Posterior vena cava (tissue), 2 donors: ENCODE data around the gene RERE. TPM values are rescaled to one million over a fixed set of nuclear protein-coding genes. Genes with fewer than 3 reads are reported as not detected.

Source experiments
- DNase-seq: peaks from one replicate; pipeline ENCODE4 v3.0.0-alpha.2; 2020; ENCODE audit warnings: low spot score
- intact Hi-C, 2 donors: fragments of 100-400 bp; cut with DNase I; formaldehyde crosslinking; loops; one replicate each; pipeline versions ENCODE4 v1.14.1 to v1.14.2; 2022 to 2023
- long read RNA-seq, 2 donors: library from polyadenylated mRNA; unstranded; transcript quantifications; one replicate each; pipeline ENCODE4 v2.0.0, GENCODE V29; 2020 to 2021
- total RNA-seq, 2 donors: library from RNA; stranded (reverse); fragmentation: NEBNext Ultra II Directional; extraction: Animal tissue kit (Norgen Biotek cat#: 25700); gene quantifications; one replicate each; pipeline ENCODE4 v1.2.1, GENCODE V29; 2021
- donor health status: DM: yes; HTN: yes; CAD: no.
- donor health status: DM: yes; HTN: yes; CAD: no.

Gene RERE
- total RNA-seq = 100 to 1,000 TPM in 1 of 2 donors, 10 to 100 TPM in 1; 94.9 to 116 TPM
- long read RNA-seq, donor 1, partial matches to known transcripts = 17 of 33 reads
- long read RNA-seq, donor 1, other reads (novel, unspliced or antisense) = 16 of 33 reads
- long read RNA-seq, donor 2, partial matches to known transcripts = 11 of 53 reads
- long read RNA-seq, donor 2, other reads (novel, unspliced or antisense) = 42 of 53 reads

- intact Hi-C loops = no loop called here
Observed at GRCh38 chr1:8817412-8818324, at the start of gene RERE. TSS of gene RERE (minus strand) at chr1:8817640.

GRCh38 chr1:8866792-8867415 lies 49.5 kb upstream of the RERE start:
- intact Hi-C loops = no loop called here
- DNase-seq = no peak

More at GRCh38 chr1:8817412-8818324, at the start of gene RERE:
- DNase-seq = peak; percentile 98

GRCh38 chr1:8866173-8866791 lies 48.8 kb upstream of the RERE start:
- intact Hi-C loops = no loop called here
- no peak for DNase-seq

GRCh38 chr1:8864713-8865344 lies 47.4 kb upstream of the RERE start:
- no peak for DNase-seq
- intact Hi-C loops = no loop called here

GRCh38 chr1:8863794-8864233 lies 46.4 kb upstream of the RERE start:
- intact Hi-C loops = no loop called here
- no peak for DNase-seq

GRCh38 chr1:8863138-8863537 lies 45.7 kb upstream of the RERE start:
- intact Hi-C loops = no loop called here

GRCh38 chr1:8862528-8862927 lies 45.1 kb upstream of the RERE start:
- intact Hi-C loops = loop anchor here in 1 of 2 donors (1.0 kb wide), 1 partner anchor 43 kb away; no protein-coding TSS in a partner anchor
- DNase-seq = no peak

More at GRCh38 chr1:8863138-8863537, 45.7 kb upstream of the RERE start:
- DNase-seq = no peak

- DNase-seq = no peak
- intact Hi-C loops = loop anchor here in 1 of 2 donors (2.0 kb wide), 1 partner anchor 16 kb away; no protein-coding TSS in a partner anchor
Observed at GRCh38 chr1:8860738-8861516, 43.5 kb upstream of the RERE start.

GRCh38 chr1:8858888-8859706 lies 41.7 kb upstream of the RERE start:
- DNase-seq = no peak
- intact Hi-C loops = loop anchor here in 1 of 2 donors (2.0 kb wide), 1 partner anchor 14 kb away; no protein-coding TSS in a partner anchor

- intact Hi-C loops = loop anchor here in 1 of 2 donors (2.0 kb wide), 1 partner anchor 15 kb away; no protein-coding TSS in a partner anchor
- no peak for DNase-seq
Observed at GRCh38 chr1:8858112-8858668, 40.8 kb upstream of the RERE start.

- no peak for DNase-seq
Observed at GRCh38 chr1:8856689-8857412, 39.4 kb upstream of the RERE start.

GRCh38 chr1:8854240-8854639 lies 36.8 kb upstream of the RERE start:
- DNase-seq = no peak
- intact Hi-C loops = no loop called here

More at GRCh38 chr1:8856689-8857412, 39.4 kb upstream of the RERE start:
- intact Hi-C loops = no loop called here

- intact Hi-C loops = no loop called here
- DNase-seq = no peak
Observed at GRCh38 chr1:8851060-8851459, 33.6 kb upstream of the RERE start.

GRCh38 chr1:8848663-8849386 lies 31.4 kb upstream of the RERE start:
- peak; percentile 97 for DNase-seq
- intact Hi-C loops = loop anchor here (5.0 kb wide), 2 partner anchors 112 to 957 kb away; no protein-coding TSS in a partner anchor

GRCh38 chr1:8847990-8848389 lies 30.6 kb upstream of the RERE start:
- intact Hi-C loops = loop anchor here (5.0 kb wide), 2 partner anchors 111 to 956 kb away; no protein-coding TSS in a partner anchor
- DNase-seq = no peak
